Stimulated activated CD8-positive, alpha-beta memory T cell treated with anti-CD3 and anti-CD28 coated beads, Interleukin-12 subunit alpha, Interleukin-12 subunit beta, amount 100 ng/mL, for 24 hours (primary cell): Measurements from ENCODE around the gene C10orf120.

Experiments used
- DNase-seq: peaks from one replicate; pipeline ENCODE4 v3.0.0-alpha.2; 2020; ENCODE audit errors: extremely low read depth

The C10orf120 gene

GRCh38 chr10:122703483-122704448 lies 4.1 kb upstream of the C10orf120 start:
- DNase-seq = peak; percentile 10

- no peak for DNase-seq
Measured at GRCh38 chr10:122702275-122702674, 2.6 kb upstream of the C10orf120 start.

DNA sequence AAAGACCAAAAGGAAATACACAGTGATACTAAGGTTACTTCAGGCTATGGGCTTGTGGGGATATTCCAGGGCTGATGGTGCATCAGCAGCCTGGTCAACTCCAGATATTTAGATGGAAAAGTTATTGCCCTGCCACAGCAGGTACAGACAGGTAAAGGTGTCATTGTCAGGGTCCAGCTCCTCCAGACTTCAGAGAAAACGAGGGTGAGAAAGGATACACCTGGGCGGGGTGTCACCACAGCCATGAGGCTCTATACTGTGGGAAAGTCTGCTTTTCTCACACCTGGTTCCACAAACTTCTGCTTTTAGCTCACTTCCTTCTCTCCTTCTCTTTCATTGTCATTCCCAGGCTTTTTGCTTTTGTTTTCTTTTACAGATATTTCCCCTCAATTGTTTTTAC lies 2.0 kb upstream of the C10orf120 start:
- no peak for DNase-seq

- no peak for DNase-seq
Measured at GRCh38 chr10:122696687-122697086, 3.0 kb downstream of the C10orf120 start.

DNA sequence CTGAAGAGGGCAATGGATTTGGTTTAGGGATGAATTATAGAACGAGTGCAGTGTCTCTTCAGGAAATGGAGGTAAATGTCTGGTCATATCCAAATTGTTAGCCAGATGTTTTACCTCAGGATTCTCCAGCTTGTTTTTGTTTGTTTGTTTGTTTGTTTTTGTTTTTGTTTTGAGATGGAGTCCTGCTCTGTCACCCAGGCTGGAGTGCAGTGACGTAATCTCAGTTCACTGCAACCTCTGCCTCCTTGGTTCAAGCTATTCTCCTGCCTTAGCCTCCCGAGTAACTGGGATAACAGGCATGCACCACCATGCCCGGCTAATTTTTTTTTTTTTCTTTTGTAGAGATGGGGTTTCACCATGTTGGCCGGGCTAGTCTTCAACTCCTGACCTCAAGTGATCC lies 6.9 kb downstream of the C10orf120 start:
- no peak for DNase-seq

DNA sequence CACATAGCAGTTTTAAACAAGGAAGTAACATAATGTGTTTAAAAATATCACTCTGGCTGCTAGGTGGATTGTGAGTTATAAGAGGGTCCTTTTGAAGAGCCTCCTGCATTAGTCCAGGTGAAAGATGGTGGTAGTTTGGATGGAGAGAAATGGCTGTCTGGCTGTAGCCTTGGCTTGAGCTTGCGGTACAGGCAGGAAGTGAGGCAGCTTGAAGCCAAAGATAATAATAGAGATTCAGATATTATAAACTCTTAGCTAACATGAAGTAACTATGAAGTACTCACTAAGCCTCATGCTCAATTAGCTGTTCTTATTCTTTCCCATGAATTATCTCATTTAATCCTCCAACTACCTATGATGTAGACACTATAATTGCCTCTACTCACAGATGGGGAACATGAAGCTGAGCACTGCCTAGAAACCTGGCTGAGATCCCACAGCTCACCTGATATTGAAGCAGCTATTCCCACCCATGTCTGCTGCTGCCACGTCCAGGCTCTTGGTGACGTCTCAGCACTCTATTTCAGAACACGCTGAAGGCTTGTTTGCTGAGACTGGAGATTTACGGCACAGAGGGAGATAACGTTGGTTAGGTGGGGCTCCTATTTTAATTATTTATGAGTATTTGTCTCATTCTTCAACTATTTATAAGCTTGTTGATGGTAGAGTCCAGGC lies 10.4 kb downstream of the C10orf120 start:
- no peak for DNase-seq

DNA sequence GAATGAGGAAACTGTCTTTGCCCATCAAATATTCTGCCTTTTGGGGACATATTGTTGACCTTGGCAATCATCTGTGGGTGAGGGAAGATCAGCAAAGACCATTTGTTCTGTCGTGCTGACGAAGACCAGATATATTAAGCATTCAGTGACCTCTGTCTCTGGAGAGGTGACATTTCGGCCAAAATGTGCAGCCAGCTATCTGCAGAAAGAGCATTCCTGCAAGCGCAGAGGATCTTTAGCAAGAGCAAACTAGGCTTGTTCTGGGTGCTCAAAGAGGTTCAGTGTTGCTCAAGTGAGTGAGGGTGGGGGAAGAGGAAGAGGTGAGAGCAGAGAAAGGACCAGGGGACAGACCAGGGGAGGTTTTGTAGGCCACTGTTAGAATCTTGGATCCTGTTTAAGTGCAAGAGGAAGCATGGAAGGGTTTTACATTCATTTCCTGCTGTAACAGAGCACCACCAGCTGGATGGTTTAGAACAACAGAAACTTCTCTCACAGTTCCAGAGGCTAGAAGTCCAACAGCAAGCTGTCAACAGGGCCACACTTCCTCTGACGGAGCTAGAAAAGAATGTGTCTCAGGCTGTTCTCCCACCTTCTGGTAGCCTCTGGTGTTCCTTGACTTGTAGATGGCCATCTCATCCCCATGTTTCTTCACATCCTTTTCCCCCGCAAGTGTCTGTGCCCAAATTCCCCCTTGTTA lies 11.2 kb downstream of the C10orf120 start:
- DNase-seq = no peak

DNA sequence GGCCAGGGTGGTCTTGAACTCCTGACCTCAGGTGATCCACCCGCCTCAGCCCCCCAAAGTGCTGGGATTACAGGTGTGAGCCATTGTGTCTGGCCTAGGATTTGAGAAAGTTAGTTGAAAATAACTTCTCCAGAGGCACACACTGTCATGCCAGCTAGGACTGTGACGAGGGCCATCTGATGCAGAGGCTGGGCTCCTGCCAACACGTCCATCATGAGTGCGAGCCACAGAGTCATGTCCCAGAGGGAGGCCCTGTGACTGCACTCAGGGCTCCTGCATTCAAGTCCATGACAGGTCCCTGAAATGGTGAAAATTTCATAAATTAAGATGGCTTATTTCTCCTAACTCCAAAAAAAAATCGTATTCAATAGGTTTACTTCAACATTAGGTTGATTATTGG lies 17.1 kb downstream of the C10orf120 start:
- DNase-seq = no peak

GRCh38 chr10:122678266-122678665 lies 21.4 kb downstream of the C10orf120 start:
- no peak for DNase-seq

GRCh38 chr10:122675278-122675677 lies 24.4 kb downstream of the C10orf120 start:
- DNase-seq = no peak

DNA sequence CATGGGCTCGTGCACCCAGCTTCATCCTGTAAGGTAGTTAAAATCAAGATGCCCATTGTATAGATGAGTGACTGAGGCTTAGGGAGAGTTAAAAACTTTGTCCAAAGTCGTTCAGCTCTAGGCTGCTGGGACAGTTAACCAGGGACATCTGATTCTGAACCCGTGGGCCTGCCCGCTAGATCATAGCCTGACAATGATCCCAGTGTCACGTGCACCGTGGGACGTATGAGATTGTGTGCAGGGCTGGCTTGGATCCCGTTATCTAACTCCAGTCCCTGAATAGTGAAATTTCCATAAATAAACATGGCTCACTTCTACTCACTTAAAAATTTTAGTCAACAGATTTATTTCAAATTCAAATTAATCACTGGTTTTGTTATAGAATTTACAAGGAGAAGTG lies 24.9 kb downstream of the C10orf120 start:
- DNase-seq = no peak

- DNase-seq = no peak
Measured at GRCh38 chr10:122673731-122674130, 25.9 kb downstream of the C10orf120 start.

DNA sequence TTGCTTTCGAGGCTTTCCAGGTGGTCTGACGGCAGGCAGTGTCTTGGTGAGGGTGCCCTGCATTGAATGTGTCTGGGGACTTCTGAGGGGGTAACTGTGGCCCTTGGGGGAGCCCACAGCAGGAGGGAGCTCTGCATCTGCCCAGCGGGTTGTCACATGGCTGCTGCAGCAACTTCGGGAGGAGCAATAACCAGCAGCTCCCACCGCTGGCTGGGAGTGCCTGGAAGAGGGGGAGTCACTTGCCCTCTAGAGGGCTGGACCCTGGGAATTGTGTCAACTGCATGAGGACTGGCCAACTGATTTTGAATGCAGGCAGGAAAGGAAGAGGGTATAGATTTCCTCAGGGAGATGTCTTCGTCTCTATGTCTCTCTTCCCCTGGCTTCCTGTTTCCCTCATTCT lies 26.4 kb downstream of the C10orf120 start:
- no peak for DNase-seq

GRCh38 chr10:122672655-122673054 lies 27.0 kb downstream of the C10orf120 start:
- no peak for DNase-seq

DNA sequence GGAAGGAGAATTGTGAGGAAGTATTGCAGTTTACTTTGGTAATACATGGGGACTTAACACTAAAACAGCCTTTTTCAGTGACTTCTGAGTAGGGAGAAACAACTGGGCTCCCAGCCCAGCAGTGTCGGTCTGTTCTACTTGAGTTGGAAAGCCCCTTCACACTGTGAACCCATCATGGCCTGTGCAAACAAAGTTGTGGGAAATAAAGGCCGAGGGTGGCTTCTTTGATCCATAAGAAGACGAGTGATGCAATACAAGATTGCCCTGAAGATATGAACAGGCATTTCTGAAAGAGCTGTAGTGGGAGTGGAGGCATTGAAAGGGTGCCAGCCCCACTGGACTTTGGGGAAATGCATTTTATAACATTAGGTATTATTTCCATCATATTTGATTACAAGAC lies 28.3 kb downstream of the C10orf120 start:
- DNase-seq = no peak

- DNase-seq = no peak
Measured at GRCh38 chr10:122669842-122670241, 29.8 kb downstream of the C10orf120 start.

- no peak for DNase-seq
Measured at GRCh38 chr10:122669045-122669444, 30.6 kb downstream of the C10orf120 start.

GRCh38 chr10:122665946-122666345 lies 33.7 kb downstream of the C10orf120 start:
- DNase-seq = no peak

- no peak for DNase-seq
Measured at GRCh38 chr10:122665329-122665860, 34.3 kb downstream of the C10orf120 start.

DNA sequence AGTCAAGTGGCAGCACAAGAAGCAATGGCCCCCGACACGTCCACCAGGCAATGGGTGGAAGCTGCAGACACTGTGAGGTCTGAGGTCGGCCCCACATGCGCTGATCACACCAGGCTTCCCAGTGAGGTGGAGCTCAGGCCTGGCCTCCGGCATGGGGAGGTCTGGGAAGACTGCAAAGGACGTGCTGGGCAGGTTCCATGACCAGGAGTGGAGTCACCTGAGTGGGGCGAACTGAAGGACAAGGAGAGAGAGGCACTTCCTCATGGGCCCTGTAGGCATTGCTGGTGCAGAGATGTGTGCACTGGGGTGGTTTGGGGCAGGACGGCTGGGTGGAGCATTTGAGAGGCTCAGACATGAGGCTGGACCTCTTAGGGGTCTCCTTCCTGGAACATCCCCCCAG lies 35.1 kb downstream of the C10orf120 start:
- no peak for DNase-seq

DNA sequence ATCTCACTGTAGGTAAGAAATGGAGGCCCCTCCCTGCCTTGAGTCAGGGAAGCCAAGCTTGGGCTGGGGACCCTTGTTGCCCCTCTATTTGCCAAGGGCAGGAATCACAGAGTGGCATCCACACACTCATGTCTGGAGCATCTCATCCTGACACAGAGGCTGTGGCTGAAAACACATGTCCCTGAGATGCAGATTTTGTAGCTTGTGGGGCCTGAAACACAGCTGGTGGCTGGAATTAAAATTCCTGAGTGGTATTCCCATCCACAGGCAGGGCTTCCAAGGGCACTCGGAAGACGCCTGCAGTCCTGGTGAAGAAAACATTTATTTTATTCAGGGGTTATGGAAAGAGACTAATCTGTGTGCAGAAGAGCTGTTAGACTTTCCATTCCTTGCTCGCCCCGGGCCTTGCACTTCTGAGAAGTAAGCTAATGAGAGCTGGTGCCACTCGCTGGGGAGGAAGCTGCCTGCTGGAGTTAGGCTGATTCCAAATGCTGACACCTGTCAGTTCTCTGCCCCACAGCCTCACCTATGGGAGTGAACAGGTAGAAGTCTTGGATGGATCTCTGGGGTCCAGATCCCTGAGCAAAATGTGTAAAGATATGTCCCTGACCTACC lies 36.0 kb downstream of the C10orf120 start:
- DNase-seq = no peak

DNA sequence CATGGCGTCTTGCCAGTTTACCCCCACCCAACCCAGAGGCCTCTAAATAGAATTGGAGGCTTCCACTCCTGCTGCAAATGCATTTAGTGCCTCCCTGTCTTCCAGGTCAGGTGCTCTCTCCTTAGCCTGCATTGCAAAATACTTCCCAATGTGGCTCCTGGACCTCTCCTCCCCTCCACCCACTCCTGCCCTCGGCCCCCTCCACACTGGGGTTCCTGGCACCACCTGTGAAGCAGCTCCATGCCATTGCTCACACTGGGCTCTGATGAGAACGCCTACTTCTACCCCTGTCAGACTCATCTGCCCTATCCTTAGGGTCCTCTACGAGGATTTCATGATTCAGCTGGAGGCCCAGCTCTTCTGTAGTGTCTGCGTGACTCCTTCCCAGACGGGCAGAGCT lies 37.4 kb downstream of the C10orf120 start:
- DNase-seq = no peak
